CD4-positive, alpha-beta memory T cell (primary cell): ENCODE results near the gene GRIP1. TPM values are rescaled to one million over a fixed set of nuclear protein-coding genes. Genes with fewer than 3 reads are reported as not detected.

ENCODE experiments used
- CTCF ChIA-PET: fragments of 350-600 bp; sonication (Branson Sonifier 250); formaldehyde crosslinking; loops from one replicate; lab custom pipeline; 2021; ENCODE audit warnings: inconsistent platforms; ENCODE audit not compliant: partially characterized antibody; lab: Charles Lee
- POLR2A ChIA-PET: fragments of 350-600 bp; sonication (Branson Sonifier 250); formaldehyde crosslinking; loops from one replicate; lab custom pipeline; 2021; ENCODE audit not compliant: partially characterized antibody; lab: Charles Lee
- DNase-seq, 5 donors: peaks; one replicate each; pipeline versions ENCODE4 v3.0.0 to v3.0.0-alpha.2; 2020 to 2022; ENCODE audit warnings: mixed read lengths in 1 of 5
- H3K27ac ChIP-seq: one replicate; pipeline ENCODE4 v1.7.0; 2013; ENCODE audit warnings: low read depth, low read length
- H3K27me3 ChIP-seq: 2 replicates; pipeline ENCODE4 v1.7.0; 2013; ENCODE audit warnings: mild to moderate bottlenecking, low read length, moderate library complexity; ENCODE audit not compliant: insufficient read depth
- H3K36me3 ChIP-seq: 2 replicates; pipeline ENCODE4 v1.7.0; 2013; ENCODE audit warnings: mild to moderate bottlenecking, low read length, moderate library complexity; ENCODE audit not compliant: insufficient read depth
- H3K4me1 ChIP-seq: 2 replicates; pipeline ENCODE4 v1.7.0; 2013; ENCODE audit warnings: mild to moderate bottlenecking, low read length, moderate library complexity; ENCODE audit not compliant: insufficient read depth
- H3K4me3 ChIP-seq, 2 donors: one replicate each; pipeline ENCODE4 v1.7.0; 2013; ENCODE audit warnings: low read length in 2 of 2, mild to moderate bottlenecking in 1 of 2
- H3K9me3 ChIP-seq, 2 donors: one replicate each; pipeline ENCODE4 v1.7.0; 2013; ENCODE audit warnings: low read length in 2 of 2, control low read depth in 1 of 2; ENCODE audit not compliant: control insufficient read depth in 1 of 2
- H3K27ac Mint-ChIP-seq, 7 donors: one replicate each; pipeline ENCODE4 v1.8.0; 2020 to 2021; ENCODE audit warnings: mixed read lengths in 7 of 7, mild to moderate bottlenecking in 6 of 7, inconsistent platforms in 3 of 7, moderate library complexity in 3 of 7
- H3K27me3 Mint-ChIP-seq, 2 donors: one replicate each; pipeline ENCODE4 v1.8.0; 2020 to 2021; ENCODE audit warnings: mixed read lengths in 2 of 2
- H3K36me3 Mint-ChIP-seq, 2 donors: one replicate each; pipeline ENCODE4 v1.8.0; 2020 to 2021; ENCODE audit warnings: mixed read lengths in 2 of 2, inconsistent platforms in 1 of 2, mild to moderate bottlenecking in 1 of 2
- H3K4me1 Mint-ChIP-seq, 4 donors: one replicate each; pipeline ENCODE4 v1.8.0; 2020 to 2021; ENCODE audit warnings: mixed read lengths in 4 of 4, mild to moderate bottlenecking in 1 of 4
- H3K4me3 Mint-ChIP-seq, 8 donors: one replicate each; pipeline ENCODE4 v1.8.0; 2020 to 2021; ENCODE audit warnings: mixed read lengths in 8 of 8, mild to moderate bottlenecking in 7 of 8, moderate library complexity in 6 of 8, inconsistent platforms in 3 of 8
- H3K9me3 Mint-ChIP-seq, 8 donors: one replicate each; pipeline ENCODE4 v1.8.0; 2020 to 2021; ENCODE audit warnings: mixed read lengths in 8 of 8, mild to moderate bottlenecking in 5 of 8, inconsistent platforms in 3 of 8, moderate library complexity in 1 of 8
- intact Hi-C: fragments of 100-400 bp; cut with micrococcal nuclease; formaldehyde crosslinking; loops from one replicate; pipeline ENCODE4 v1.15.1; 2023
- polyA plus RNA-seq, 2 donors: library from polyadenylated mRNA; unstranded; fragments of 300-500 nt; fragmentation: Illumina TruSeq; gene quantifications; one replicate each; pipeline ENCODE4 v1.2.3, GENCODE V29; 2021
- total RNA-seq, 2 experiments: library from RNA; stranded (reverse); gene quantifications; one replicate each; pipeline ENCODE4 v1.2.3, GENCODE V29; 2021

GRIP1 gene, protein sequence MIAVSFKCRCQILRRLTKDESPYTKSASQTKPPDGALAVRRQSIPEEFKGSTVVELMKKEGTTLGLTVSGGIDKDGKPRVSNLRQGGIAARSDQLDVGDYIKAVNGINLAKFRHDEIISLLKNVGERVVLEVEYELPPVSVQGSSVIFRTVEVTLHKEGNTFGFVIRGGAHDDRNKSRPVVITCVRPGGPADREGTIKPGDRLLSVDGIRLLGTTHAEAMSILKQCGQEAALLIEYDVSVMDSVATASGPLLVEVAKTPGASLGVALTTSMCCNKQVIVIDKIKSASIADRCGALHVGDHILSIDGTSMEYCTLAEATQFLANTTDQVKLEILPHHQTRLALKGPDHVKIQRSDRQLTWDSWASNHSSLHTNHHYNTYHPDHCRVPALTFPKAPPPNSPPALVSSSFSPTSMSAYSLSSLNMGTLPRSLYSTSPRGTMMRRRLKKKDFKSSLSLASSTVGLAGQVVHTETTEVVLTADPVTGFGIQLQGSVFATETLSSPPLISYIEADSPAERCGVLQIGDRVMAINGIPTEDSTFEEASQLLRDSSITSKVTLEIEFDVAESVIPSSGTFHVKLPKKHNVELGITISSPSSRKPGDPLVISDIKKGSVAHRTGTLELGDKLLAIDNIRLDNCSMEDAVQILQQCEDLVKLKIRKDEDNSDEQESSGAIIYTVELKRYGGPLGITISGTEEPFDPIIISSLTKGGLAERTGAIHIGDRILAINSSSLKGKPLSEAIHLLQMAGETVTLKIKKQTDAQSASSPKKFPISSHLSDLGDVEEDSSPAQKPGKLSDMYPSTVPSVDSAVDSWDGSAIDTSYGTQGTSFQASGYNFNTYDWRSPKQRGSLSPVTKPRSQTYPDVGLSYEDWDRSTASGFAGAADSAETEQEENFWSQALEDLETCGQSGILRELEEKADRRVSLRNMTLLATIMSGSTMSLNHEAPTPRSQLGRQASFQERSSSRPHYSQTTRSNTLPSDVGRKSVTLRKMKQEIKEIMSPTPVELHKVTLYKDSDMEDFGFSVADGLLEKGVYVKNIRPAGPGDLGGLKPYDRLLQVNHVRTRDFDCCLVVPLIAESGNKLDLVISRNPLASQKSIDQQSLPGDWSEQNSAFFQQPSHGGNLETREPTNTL
- total RNA-seq, result 1 to 10 TPM; 1.7 to 3.3 TPM
- 1 to 10 TPM in 1 of 2 donors, under 1 TPM in 1; 0.52 to 1.3 TPM for polyA plus RNA-seq

GRCh38 chr12:66678338-66679275 lies at the start of gene GRIP1:
TSS of gene GRIP1 (minus strand) at chr12:66679076. CDS start at chr12:66678904, 172 bp downstream.
- ChIA-PET CTCF (interaction anchor here (1.0 to 1.2 kb wide), 2 partner anchors 13 to 21 kb away, joined by 3 read pairs; no protein-coding TSS in a partner anchor), POLR2A (no interaction called here)
- Mint-ChIP-seq H3K4me3 (no peak within 1 kb of the TSS), H3K9me3 (no peaks in the 10 kb centered on the region), H3K27ac (no peak within 1 kb of the TSS), H3K27me3 (peaks cover 14 to 16% of the 10 kb centered on the region in 2 donors), H3K4me1 (no peaks in the 10 kb centered on the region), H3K36me3 (no peaks in the 10 kb centered on the region)
- H3K27ac ChIP-seq, result no peak within 1 kb of the TSS
- no peaks in the 10 kb centered on the region for H3K4me1 ChIP-seq
- intact Hi-C loops, result no loop called here
- H3K27me3 ChIP-seq, result no peaks in the 10 kb centered on the region
- H3K4me3 ChIP-seq, result no peak within 1 kb of the TSS
- no peaks in the 10 kb centered on the region for H3K36me3 ChIP-seq
- no peak for DNase-seq
- H3K9me3 ChIP-seq, result no peaks in the 10 kb centered on the region

GRCh38 chr12:66726556-66726955 lies 47.7 kb upstream of the GRIP1 start:
- peaks cover 0 to 2% (median 0%) of the 10 kb centered on the region in 8 donors for H3K9me3 Mint-ChIP-seq
- H3K27me3 Mint-ChIP-seq, result peaks cover 0 to 3% of the 10 kb centered on the region in 2 donors
- ChIA-PET CTCF (no interaction called here), POLR2A (no interaction called here)
- H3K4me3 Mint-ChIP-seq, result no peak overlapping the region
- no peaks in the 10 kb centered on the region for H3K4me1 ChIP-seq
- H3K9me3 ChIP-seq, result no peaks in the 10 kb centered on the region
- no peak overlapping the region for H3K27ac ChIP-seq
- H3K27me3 ChIP-seq, result no peaks in the 10 kb centered on the region
- no peaks in the 10 kb centered on the region for H3K36me3 Mint-ChIP-seq
- no peaks in the 10 kb centered on the region for H3K36me3 ChIP-seq
- no peak overlapping the region for H3K27ac Mint-ChIP-seq
- no peak overlapping the region for H3K4me3 ChIP-seq
- no peaks in the 10 kb centered on the region for H3K4me1 Mint-ChIP-seq
- DNase-seq, result no peak
- intact Hi-C loops, result no loop called here

DNA sequence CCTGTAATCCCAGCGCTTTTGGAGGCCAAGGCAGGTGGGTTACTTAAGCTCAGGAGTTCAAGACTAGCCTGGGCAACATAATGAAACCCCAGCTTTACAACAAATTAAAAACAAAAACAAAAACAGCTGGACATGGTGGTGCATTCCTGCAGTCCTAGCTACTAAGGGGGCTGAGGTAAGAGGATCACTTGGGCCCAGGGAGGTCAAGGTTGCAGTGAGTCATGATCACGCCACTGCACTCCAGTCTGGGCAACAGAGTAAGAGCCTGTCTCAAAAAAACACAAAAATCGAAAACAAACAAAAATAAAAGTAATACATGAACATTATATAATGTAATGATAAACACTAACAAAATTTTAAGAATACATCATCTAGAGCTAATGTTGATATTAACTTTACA lies 46.2 kb upstream of the GRIP1 start:
- H3K4me3 ChIP-seq, result no peak overlapping the region
- Mint-ChIP-seq H3K27ac (no peak overlapping the region), H3K9me3 (peaks cover 0 to 2% (median 0%) of the 10 kb centered on the region in 8 donors), H3K36me3 (no peaks in the 10 kb centered on the region), H3K27me3 (peaks cover 0 to 3% of the 10 kb centered on the region in 2 donors), H3K4me1 (no peaks in the 10 kb centered on the region), H3K4me3 (no peak overlapping the region)
- no peaks in the 10 kb centered on the region for H3K27me3 ChIP-seq
- ChIA-PET POLR2A (no interaction called here), CTCF (interaction anchor here (0.5 kb wide), 1 partner anchor 252 kb away, joined by 3 read pairs; no protein-coding TSS in a partner anchor)
- no peak for DNase-seq
- no peaks in the 10 kb centered on the region for H3K36me3 ChIP-seq
- H3K27ac ChIP-seq, result no peak overlapping the region
- intact Hi-C loops, result no loop called here
- no peaks in the 10 kb centered on the region for H3K9me3 ChIP-seq
- H3K4me1 ChIP-seq, result no peaks in the 10 kb centered on the region

DNA sequence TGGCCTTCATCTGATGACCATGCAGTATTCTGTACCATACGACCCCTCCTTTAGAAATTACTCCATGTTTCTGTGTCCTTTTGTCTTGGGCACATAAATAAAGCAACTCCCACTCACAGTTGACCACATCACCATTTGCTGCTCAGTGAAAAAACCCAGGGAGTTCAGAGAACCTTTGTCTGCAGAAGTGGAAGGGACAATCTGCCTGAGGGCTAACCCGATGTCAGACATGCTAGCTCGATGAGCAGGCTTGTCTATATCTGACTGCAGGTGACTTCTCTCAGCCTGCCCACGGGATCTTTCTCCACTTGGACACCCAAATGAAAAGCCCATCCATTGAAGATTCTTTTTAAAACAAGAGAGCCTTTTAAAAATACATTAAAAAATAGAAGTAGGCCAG lies 45.7 kb upstream of the GRIP1 start:
- no peak overlapping the region for H3K27ac ChIP-seq
- no peaks in the 10 kb centered on the region for H3K36me3 ChIP-seq
- no peak overlapping the region for H3K4me3 ChIP-seq
- no peaks in the 10 kb centered on the region for H3K27me3 ChIP-seq
- no peak for DNase-seq
- Mint-ChIP-seq H3K27me3 (peaks cover 0 to 3% of the 10 kb centered on the region in 2 donors), H3K9me3 (peaks cover 0 to 2% (median 0%) of the 10 kb centered on the region in 8 donors), H3K4me1 (no peaks in the 10 kb centered on the region), H3K36me3 (no peaks in the 10 kb centered on the region), H3K4me3 (no peak overlapping the region), H3K27ac (no peak overlapping the region)
- ChIA-PET POLR2A (no interaction called here), CTCF (no interaction called here)
- H3K4me1 ChIP-seq, result no peaks in the 10 kb centered on the region
- H3K9me3 ChIP-seq, result no peaks in the 10 kb centered on the region
- intact Hi-C loops, result no loop called here

- CTCF ChIA-PET, result no interaction called here
- Histone ChIP-seq H3K27me3 (no peaks in the 10 kb centered on the region), H3K27ac (no peak overlapping the region), H3K4me3 (no peak overlapping the region), H3K9me3 (no peaks in the 10 kb centered on the region), H3K4me1 (no peaks in the 10 kb centered on the region), H3K36me3 (no peaks in the 10 kb centered on the region)
- peaks cover 0 to 2% (median 0%) of the 10 kb centered on the region in 8 donors for H3K9me3 Mint-ChIP-seq
- DNase-seq, result no peak
- H3K4me3 Mint-ChIP-seq, result no peak overlapping the region
- H3K4me1 Mint-ChIP-seq, result no peaks in the 10 kb centered on the region
- intact Hi-C loops, result no loop called here
- H3K36me3 Mint-ChIP-seq, result no peaks in the 10 kb centered on the region
- peaks cover 0 to 3% of the 10 kb centered on the region in 2 donors for H3K27me3 Mint-ChIP-seq
- H3K27ac Mint-ChIP-seq, result no peak overlapping the region
- POLR2A ChIA-PET, result no interaction called here
Measured at GRCh38 chr12:66724026-66724425, 45.1 kb upstream of the GRIP1 start.

GRCh38 chr12:66719862-66720261 lies 41.0 kb upstream of the GRIP1 start:
- no peak overlapping the region for H3K4me3 Mint-ChIP-seq
- no peak overlapping the region for H3K27ac Mint-ChIP-seq
- DNase-seq, result no peak
- peaks cover under 1 to 5% (median 2%) of the 10 kb centered on the region in 4 donors for H3K4me1 Mint-ChIP-seq
- Histone ChIP-seq H3K9me3 (no peaks in the 10 kb centered on the region), H3K27ac (no peak overlapping the region), H3K4me1 (peaks cover under 1% of the 10 kb centered on the region), H3K27me3 (no peaks in the 10 kb centered on the region), H3K4me3 (no peak overlapping the region), H3K36me3 (no peaks in the 10 kb centered on the region)
- H3K36me3 Mint-ChIP-seq, result no peaks in the 10 kb centered on the region
- ChIA-PET POLR2A (no interaction called here), CTCF (no interaction called here)
- peaks cover 0 to 2% (median 0%) of the 10 kb centered on the region in 8 donors for H3K9me3 Mint-ChIP-seq
- H3K27me3 Mint-ChIP-seq, result no peaks in the 10 kb centered on the region
- intact Hi-C loops, result no loop called here
